ENCODE data around the gene CAST.

Gene CAST

GRCh38 chr5:96756985-96757384 lies 94.8 kb downstream of the CAST start:
- no peaks in the 10 kb centered on the region for H4K20me1 ChIP-seq (ENCODE audit: insufficient read depth, low read length)
- TF ChIP-seq, protein P1, sequence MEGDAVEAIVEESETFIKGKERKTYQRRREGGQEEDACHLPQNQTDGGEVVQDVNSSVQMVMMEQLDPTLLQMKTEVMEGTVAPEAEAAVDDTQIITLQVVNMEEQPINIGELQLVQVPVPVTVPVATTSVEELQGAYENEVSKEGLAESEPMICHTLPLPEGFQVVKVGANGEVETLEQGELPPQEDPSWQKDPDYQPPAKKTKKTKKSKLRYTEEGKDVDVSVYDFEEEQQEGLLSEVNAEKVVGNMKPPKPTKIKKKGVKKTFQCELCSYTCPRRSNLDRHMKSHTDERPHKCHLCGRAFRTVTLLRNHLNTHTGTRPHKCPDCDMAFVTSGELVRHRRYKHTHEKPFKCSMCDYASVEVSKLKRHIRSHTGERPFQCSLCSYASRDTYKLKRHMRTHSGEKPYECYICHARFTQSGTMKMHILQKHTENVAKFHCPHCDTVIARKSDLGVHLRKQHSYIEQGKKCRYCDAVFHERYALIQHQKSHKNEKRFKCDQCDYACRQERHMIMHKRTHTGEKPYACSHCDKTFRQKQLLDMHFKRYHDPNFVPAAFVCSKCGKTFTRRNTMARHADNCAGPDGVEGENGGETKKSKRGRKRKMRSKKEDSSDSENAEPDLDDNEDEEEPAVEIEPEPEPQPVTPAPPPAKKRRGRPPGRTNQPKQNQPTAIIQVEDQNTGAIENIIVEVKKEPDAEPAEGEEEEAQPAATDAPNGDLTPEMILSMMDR (IDR thresholded peaks at IDR 0.05; ENCODE audit: low read length) = no peak
- TF ChIP-seq EZH2 (IDR thresholded peaks at IDR 0.05; ENCODE audit: borderline replicate concordance, low read length) = no peak
- H3K9me2 ChIP-seq (ENCODE audit: low read depth, low read length) = no peaks in the 10 kb centered on the region
- no peak overlapping the region for H3K4me2 ChIP-seq (ENCODE audit: low read length)
- no peak overlapping the region for H3K27ac ChIP-seq (ENCODE audit: low read depth, low read length, poor library complexity, severe bottlenecking)
- no peak overlapping the region for H2AFZ ChIP-seq (ENCODE audit: low read length)
- H3K4me1 ChIP-seq (ENCODE audit: insufficient read depth, low read length, severe bottlenecking) = no peaks in the 10 kb centered on the region
- H3F3A ChIP-seq (ENCODE audit: insufficient read depth, low read length) = peaks cover 4% of the 10 kb centered on the region; the same call in 1 of the 2 replicates
- H3K9ac ChIP-seq (ENCODE audit: low read length) = no peak overlapping the region
- peaks cover 29% of the 10 kb centered on the region; the same call in 1 of the 2 replicates for H3K36me3 ChIP-seq (ENCODE audit: insufficient read depth, low read length)
- no peaks in the 10 kb centered on the region for H3K9me3 ChIP-seq (ENCODE audit: low read length)
- H3K4me3 ChIP-seq (ENCODE audit: low read depth, low read length, poor library complexity, severe bottlenecking) = no peak overlapping the region
- H3K27me3 ChIP-seq (ENCODE audit: insufficient read depth, low read length) = no peaks in the 10 kb centered on the region
- H3K79me2 ChIP-seq (ENCODE audit: insufficient read depth, low read length) = no peaks in the 10 kb centered on the region

DNA sequence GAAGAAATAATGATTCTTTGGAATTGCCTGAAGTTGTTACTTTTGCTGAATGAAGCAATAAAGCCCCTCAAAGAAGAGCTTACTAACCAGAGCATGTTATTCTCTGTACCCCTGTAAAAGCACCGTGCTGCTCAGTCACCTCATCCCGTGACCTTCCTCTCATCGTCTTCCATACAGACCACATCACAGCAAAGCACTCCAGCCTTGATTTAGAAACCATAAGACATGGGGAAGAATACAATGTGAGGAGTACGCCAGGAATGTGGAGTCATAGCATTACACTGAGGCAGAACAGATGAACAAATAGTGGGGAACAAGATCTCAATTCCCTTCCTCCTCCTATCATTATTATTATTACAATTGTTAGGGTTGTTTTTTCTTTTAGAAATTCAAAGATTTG lies 96.4 kb downstream of the CAST start:
- no peaks in the 10 kb centered on the region for H3K79me2 ChIP-seq (ENCODE audit: insufficient read depth, low read length)
- H3F3A ChIP-seq (ENCODE audit: insufficient read depth, low read length) = peaks cover 4% of the 10 kb centered on the region; the same call in 1 of the 2 replicates
- H3K27ac ChIP-seq (ENCODE audit: low read depth, low read length, poor library complexity, severe bottlenecking) = no peak overlapping the region
- H3K9ac ChIP-seq (ENCODE audit: low read length) = no peak overlapping the region
- H3K4me2 ChIP-seq (ENCODE audit: low read length) = no peak overlapping the region
- H3K4me1 ChIP-seq (ENCODE audit: insufficient read depth, low read length, severe bottlenecking) = no peaks in the 10 kb centered on the region
- H3K36me3 ChIP-seq (ENCODE audit: insufficient read depth, low read length) = peaks cover 43% of the 10 kb centered on the region
- H3K27me3 ChIP-seq (ENCODE audit: insufficient read depth, low read length) = no peaks in the 10 kb centered on the region
- H3K9me2 ChIP-seq (ENCODE audit: low read depth, low read length) = no peaks in the 10 kb centered on the region
- H2AFZ ChIP-seq (ENCODE audit: low read length) = no peak overlapping the region
- TF ChIP-seq, protein P1 (IDR thresholded peaks at IDR 0.05; ENCODE audit: low read length) = no peak
- no peak for TF ChIP-seq EZH2 (IDR thresholded peaks at IDR 0.05; ENCODE audit: borderline replicate concordance, low read length)
- no peak overlapping the region for H3K4me3 ChIP-seq (ENCODE audit: low read depth, low read length, poor library complexity, severe bottlenecking)
- H3K9me3 ChIP-seq (ENCODE audit: low read length) = no peaks in the 10 kb centered on the region
- no peaks in the 10 kb centered on the region for H4K20me1 ChIP-seq (ENCODE audit: insufficient read depth, low read length)

DNA sequence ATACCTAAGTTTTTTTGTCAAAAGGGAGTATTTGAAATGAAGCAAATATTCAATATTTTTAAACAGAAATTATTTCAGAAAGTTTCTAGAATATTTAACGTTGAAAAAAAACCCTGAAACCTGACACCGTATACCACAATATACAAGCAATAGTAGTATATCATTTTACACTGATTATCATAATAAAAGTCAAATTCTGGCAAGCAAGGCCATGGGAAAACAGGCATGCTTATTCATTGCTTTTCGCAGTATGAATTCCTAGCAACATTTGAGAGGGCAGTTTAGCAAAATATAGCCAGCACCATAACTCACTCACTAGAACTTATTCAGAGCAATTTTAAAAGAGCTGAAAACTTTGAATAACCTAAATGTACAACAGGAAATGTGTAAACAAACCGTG lies 99.4 kb downstream of the CAST start:
- H2AFZ ChIP-seq (ENCODE audit: low read length) = no peak overlapping the region
- H3K9me2 ChIP-seq (ENCODE audit: low read depth, low read length) = no peaks in the 10 kb centered on the region
- H3F3A ChIP-seq (ENCODE audit: insufficient read depth, low read length) = peaks cover 4% of the 10 kb centered on the region; the same call in 1 of the 2 replicates
- H3K4me2 ChIP-seq (ENCODE audit: low read length) = no peak overlapping the region
- H3K36me3 ChIP-seq (ENCODE audit: insufficient read depth, low read length) = peaks cover 61% of the 10 kb centered on the region
- no peak for TF ChIP-seq EZH2 (IDR thresholded peaks at IDR 0.05; ENCODE audit: borderline replicate concordance, low read length)
- TF ChIP-seq, protein P1 (IDR thresholded peaks at IDR 0.05; ENCODE audit: low read length) = no peak
- no peak overlapping the region for H3K4me3 ChIP-seq (ENCODE audit: low read depth, low read length, poor library complexity, severe bottlenecking)
- no peaks in the 10 kb centered on the region for H3K4me1 ChIP-seq (ENCODE audit: insufficient read depth, low read length, severe bottlenecking)
- no peaks in the 10 kb centered on the region for H3K27me3 ChIP-seq (ENCODE audit: insufficient read depth, low read length)
- H3K27ac ChIP-seq (ENCODE audit: low read depth, low read length, poor library complexity, severe bottlenecking) = no peak overlapping the region
- H3K79me2 ChIP-seq (ENCODE audit: insufficient read depth, low read length) = no peaks in the 10 kb centered on the region
- H3K9me3 ChIP-seq (ENCODE audit: low read length) = no peaks in the 10 kb centered on the region
- H4K20me1 ChIP-seq (ENCODE audit: insufficient read depth, low read length) = no peaks in the 10 kb centered on the region
- H3K9ac ChIP-seq (ENCODE audit: low read length) = no peak overlapping the region

Data from OCI-LY1 (cell line).